Caco-2 (cell line): ENCODE data around the gene JUND. TPM values are rescaled to one million over a fixed set of nuclear protein-coding genes. Genes with fewer than 3 reads are reported as not detected.

Experiments
- BruUV-seq: library from RNA; stranded (reverse); fragments of 400-500 nt; replicated peaks from 2 replicates; lab custom pipeline; 2021; lab: Mats Ljungman, UMichigan
- CTCF ChIA-PET: fragments of 300-600 bp; sonication (Branson Sonifier 250); formaldehyde crosslinking; loops from one replicate; lab custom pipeline; 2022; ENCODE audit warnings: antibody characterized with exemption; lab: Charles Lee
- POLR2A ChIA-PET: fragments of 300-600 bp; sonication (Branson Sonifier 250); formaldehyde crosslinking; loops from one replicate; lab custom pipeline; 2022; ENCODE audit warnings: antibody characterized with exemption; lab: Charles Lee
- DNase-seq, 2 experiments: peaks; one replicate each; pipeline versions ENCODE4 v3.0.0 to v3.0.0-alpha.2; 2020 to 2022
- H3K27me3 ChIP-seq: replicated peaks from 2 replicates; pipeline ENCODE4 v1.6.0; 2011; ENCODE audit warnings: low read length; ENCODE audit not compliant: control insufficient read depth, insufficient read depth
- H3K36me3 ChIP-seq: 2 replicates; pipeline ENCODE4 v1.5.1; 2011; ENCODE audit warnings: low read length; ENCODE audit not compliant: control insufficient read depth, insufficient read depth
- H3K4me1 ChIP-seq: fragments of 250-450 bp; sonication (Bioruptor Pico); 2 replicates; pipeline ENCODE4 v1.5.1; 2020; ENCODE audit warnings: mild to moderate bottlenecking
- H3K4me3 ChIP-seq: 2 replicates; pipeline ENCODE4 v1.5.1; 2011; ENCODE audit warnings: low read depth, mild to moderate bottlenecking, control low read depth, low read length
- H3K9me3 ChIP-seq: fragments of 250-450 bp; sonication (Bioruptor Pico); 2 replicates; pipeline ENCODE4 v1.5.1; 2020; ENCODE audit warnings: mild to moderate bottlenecking, moderate library complexity
- H3K27ac Mint-ChIP-seq: one replicate; pipeline ENCODE4 v1.8.0; 2022; ENCODE audit warnings: mixed read lengths; ENCODE audit not compliant: unreplicated experiment
- H3K27me3 Mint-ChIP-seq: one replicate; pipeline ENCODE4 v1.8.0; 2022; ENCODE audit warnings: mixed read lengths; ENCODE audit not compliant: insufficient read depth, unreplicated experiment
- H3K36me3 Mint-ChIP-seq: one replicate; pipeline ENCODE4 v1.8.0; 2022; ENCODE audit warnings: mild to moderate bottlenecking, mixed read lengths; ENCODE audit not compliant: insufficient read depth, unreplicated experiment
- H3K4me1 Mint-ChIP-seq: one replicate; pipeline ENCODE4 v1.8.0; 2022; ENCODE audit warnings: low read depth, mixed read lengths; ENCODE audit not compliant: unreplicated experiment
- H3K4me3 Mint-ChIP-seq: one replicate; pipeline ENCODE4 v1.8.0; 2022; ENCODE audit warnings: mild to moderate bottlenecking, moderate library complexity, mixed read lengths; ENCODE audit not compliant: unreplicated experiment
- H3K9me3 Mint-ChIP-seq: one replicate; pipeline ENCODE4 v1.8.0; 2022; ENCODE audit warnings: mixed read lengths; ENCODE audit not compliant: unreplicated experiment
- CTCF ChIP-seq, 2 experiments: fragments of 200-600 bp in 1 of 2; IDR thresholded peaks; 1 replicate in 1 of 2; 2 replicates in 1 of 2; pipeline versions ENCODE4 v1.5.1 to v1.8.0; 2011 to 2022; ENCODE audit warnings: antibody characterized with exemption in 1 of 2, control low read depth in 1 of 2, inconsistent platforms in 1 of 2, low read depth in 1 of 2, low read length in 1 of 2, mild to moderate bottlenecking in 1 of 2, moderate library complexity in 1 of 2; ENCODE audit not compliant: insufficient read depth in 1 of 2, severe bottlenecking in 1 of 2, unreplicated experiment in 1 of 2
- intact Hi-C: fragments of 100-400 bp; cut with micrococcal nuclease; formaldehyde crosslinking; loops from one replicate; pipeline ENCODE4 v1.10.0; 2022; ENCODE audit not compliant: unreplicated experiment
- total RNA-seq: library from RNA; stranded (reverse); gene quantifications from 2 replicates; pipeline ENCODE4 v1.2.3, GENCODE V29; 2022

The JUND gene
- total RNA-seq, 1 experiment from 2014 or later, result 75.5 TPM

DNA sequence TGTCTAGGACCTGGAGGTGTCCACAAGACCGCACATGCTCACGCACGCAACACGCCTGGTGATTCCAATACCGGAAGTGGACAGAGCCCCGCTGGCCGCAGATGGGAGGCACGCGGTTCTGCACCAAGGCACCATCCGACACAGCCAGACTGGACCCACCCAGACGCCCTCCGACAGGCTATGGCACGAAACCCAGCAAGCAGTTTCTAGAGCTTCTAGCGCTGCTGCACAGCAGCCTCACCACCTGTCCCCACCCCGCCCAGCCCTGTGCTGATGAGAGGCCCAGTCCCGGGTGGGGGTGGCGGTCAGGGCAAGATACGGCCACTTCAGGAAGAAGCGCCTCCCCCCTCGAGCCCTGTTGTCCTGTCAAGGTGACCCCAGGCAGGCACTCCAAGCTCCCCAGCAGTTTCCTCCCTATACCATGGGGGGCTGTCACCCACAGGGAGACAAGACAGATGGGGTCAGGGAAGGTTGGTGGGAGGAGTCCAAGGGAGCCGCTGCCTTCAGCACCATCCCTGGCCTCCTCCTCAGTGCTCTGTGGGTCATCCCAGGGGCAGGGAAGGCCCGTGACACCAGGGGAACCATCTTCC is 30.2 kb upstream of the JUND start:
- H3K4me3 Mint-ChIP-seq, result no peak overlapping the region
- ChIA-PET POLR2A (interaction anchor here (0.9 kb wide), 1 partner anchor 30 kb away, joined by 3 read pairs; the partner anchor contains the start of gene JUND), CTCF (no interaction called here)
- no peak for TF ChIP-seq CTCF (IDR thresholded peaks at IDR 0.05; ENCODE audit: insufficient read depth in 1 of 2, low read depth in 1 of 2, low read length in 1 of 2, severe bottlenecking in 1 of 2, unreplicated experiment in 1 of 2)
- H3K27ac Mint-ChIP-seq, result no peak overlapping the region
- no peaks in the 10 kb centered on the region for H3K4me1 Mint-ChIP-seq
- BruUV-seq, result no TSS peak
- peaks cover 2% of the 10 kb centered on the region; the same call in 1 of the 2 replicates for H3K36me3 ChIP-seq
- H3K9me3 Mint-ChIP-seq, result no peaks in the 10 kb centered on the region
- intact Hi-C loops, result no loop called here
- DNase-seq, result no peak
- no peak overlapping the region for H3K4me3 ChIP-seq
- H3K36me3 Mint-ChIP-seq, result peaks cover 28% of the 10 kb centered on the region
- no peaks in the 10 kb centered on the region for H3K27me3 ChIP-seq
- H3K27me3 Mint-ChIP-seq, result no peaks in the 10 kb centered on the region
- H3K9me3 ChIP-seq, result no peaks in the 10 kb centered on the region
- H3K4me1 ChIP-seq, result peaks cover 32% of the 10 kb centered on the region

DNA sequence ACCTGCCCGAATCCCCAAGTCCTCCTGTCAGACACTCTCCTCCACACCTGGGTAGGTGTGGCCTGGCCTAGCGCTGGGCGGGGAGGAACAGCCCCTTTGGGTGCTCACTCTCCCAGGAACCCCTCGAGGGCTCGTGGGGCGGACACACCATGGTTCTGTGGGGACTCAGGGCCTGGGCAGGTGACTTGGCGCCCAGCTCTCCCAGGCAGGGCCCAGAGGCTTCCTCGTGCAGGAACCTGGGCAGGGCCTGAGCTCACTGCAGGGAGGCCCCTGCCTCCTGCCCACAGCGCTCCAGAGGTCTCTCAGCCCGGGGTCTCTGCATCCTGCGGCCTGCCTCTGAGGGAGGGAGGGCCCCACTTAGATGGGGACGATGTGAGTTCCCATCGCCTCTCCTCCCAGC is 29.5 kb upstream of the JUND start:
- no peak for TF ChIP-seq CTCF (IDR thresholded peaks at IDR 0.05; ENCODE audit: insufficient read depth in 1 of 2, low read depth in 1 of 2, low read length in 1 of 2, severe bottlenecking in 1 of 2, unreplicated experiment in 1 of 2)
- Histone ChIP-seq H3K36me3 (peaks cover 2% of the 10 kb centered on the region; the same call in 1 of the 2 replicates), H3K27me3 (no peaks in the 10 kb centered on the region), H3K9me3 (no peaks in the 10 kb centered on the region), H3K4me1 (peaks cover 32% of the 10 kb centered on the region), H3K4me3 (no peak overlapping the region)
- no TSS peak for BruUV-seq
- Mint-ChIP-seq H3K9me3 (no peaks in the 10 kb centered on the region), H3K27ac (peak overlapping the region; percentile 45), H3K27me3 (no peaks in the 10 kb centered on the region), H3K36me3 (peaks cover 28% of the 10 kb centered on the region), H3K4me1 (no peaks in the 10 kb centered on the region), H3K4me3 (peak overlapping the region; percentile 2)
- DNase-seq, result no peak
- intact Hi-C loops, result no loop called here
- ChIA-PET CTCF (no interaction called here), POLR2A (interaction anchor here (0.6 to 0.9 kb wide), 2 partner anchors 18 to 29 kb away, joined by 3 to 15 read pairs; partner anchors contain the start of gene JUND)

GRCh38 chr19:18310118-18310909 is 28.9 kb upstream of the JUND start:
- ChIA-PET POLR2A (interaction anchor here (0.6 kb wide), 1 partner anchor 17 kb away, joined by 15 read pairs; no protein-coding TSS in a partner anchor), CTCF (interaction anchor here (1.6 kb wide), 1 partner anchor 31 kb away, joined by 5 read pairs; no protein-coding TSS in a partner anchor)
- H3K9me3 ChIP-seq, result no peaks in the 10 kb centered on the region
- TF ChIP-seq CTCF (IDR thresholded peaks at IDR 0.05; ENCODE audit: insufficient read depth in 1 of 2, low read depth in 1 of 2, low read length in 1 of 2, severe bottlenecking in 1 of 2, unreplicated experiment in 1 of 2), result no peak
- DNase-seq, result peak; percentile 37 to 76
- BruUV-seq, result no TSS peak
- Mint-ChIP-seq H3K27ac (peak overlapping the region; percentile 45), H3K36me3 (peaks cover 22% of the 10 kb centered on the region), H3K4me3 (peak overlapping the region; percentile 2), H3K4me1 (no peaks in the 10 kb centered on the region), H3K9me3 (no peaks in the 10 kb centered on the region), H3K27me3 (no peaks in the 10 kb centered on the region)
- H3K36me3 ChIP-seq, result peaks cover 2% of the 10 kb centered on the region; the same call in 1 of the 2 replicates
- peaks cover 34% of the 10 kb centered on the region for H3K4me1 ChIP-seq
- no peak overlapping the region for H3K4me3 ChIP-seq
- intact Hi-C loops, result no loop called here
- no peaks in the 10 kb centered on the region for H3K27me3 ChIP-seq
